ENCODE data around the gene RAB4A.

DNA sequence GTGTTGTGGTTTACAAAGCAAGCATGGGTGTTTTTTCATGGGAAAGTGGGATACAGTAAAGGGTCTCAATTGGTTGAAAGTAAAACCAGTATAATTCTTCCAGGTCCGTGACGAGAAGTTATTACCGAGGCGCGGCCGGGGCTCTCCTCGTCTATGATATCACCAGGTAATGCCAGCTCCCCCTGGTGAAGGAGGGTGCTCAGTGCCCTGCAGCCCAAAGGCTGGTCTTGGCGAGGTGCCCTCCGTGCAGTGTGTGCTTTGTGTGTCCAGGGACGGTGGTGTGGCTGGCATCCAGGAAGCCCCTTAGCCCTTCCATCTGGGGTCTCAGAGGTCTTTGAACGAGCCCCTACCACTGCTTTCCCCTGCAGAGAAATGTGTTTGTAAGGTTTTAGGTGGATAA is 24.8 kb downstream of the RAB4A start:
- no peak for TF ChIP-seq POLR2A (IDR thresholded peaks at IDR 0.05)
- TF ChIP-seq, protein P1, sequence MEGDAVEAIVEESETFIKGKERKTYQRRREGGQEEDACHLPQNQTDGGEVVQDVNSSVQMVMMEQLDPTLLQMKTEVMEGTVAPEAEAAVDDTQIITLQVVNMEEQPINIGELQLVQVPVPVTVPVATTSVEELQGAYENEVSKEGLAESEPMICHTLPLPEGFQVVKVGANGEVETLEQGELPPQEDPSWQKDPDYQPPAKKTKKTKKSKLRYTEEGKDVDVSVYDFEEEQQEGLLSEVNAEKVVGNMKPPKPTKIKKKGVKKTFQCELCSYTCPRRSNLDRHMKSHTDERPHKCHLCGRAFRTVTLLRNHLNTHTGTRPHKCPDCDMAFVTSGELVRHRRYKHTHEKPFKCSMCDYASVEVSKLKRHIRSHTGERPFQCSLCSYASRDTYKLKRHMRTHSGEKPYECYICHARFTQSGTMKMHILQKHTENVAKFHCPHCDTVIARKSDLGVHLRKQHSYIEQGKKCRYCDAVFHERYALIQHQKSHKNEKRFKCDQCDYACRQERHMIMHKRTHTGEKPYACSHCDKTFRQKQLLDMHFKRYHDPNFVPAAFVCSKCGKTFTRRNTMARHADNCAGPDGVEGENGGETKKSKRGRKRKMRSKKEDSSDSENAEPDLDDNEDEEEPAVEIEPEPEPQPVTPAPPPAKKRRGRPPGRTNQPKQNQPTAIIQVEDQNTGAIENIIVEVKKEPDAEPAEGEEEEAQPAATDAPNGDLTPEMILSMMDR (IDR thresholded peaks at IDR 0.05): no peak

All from upper lobe of left lung (tissue), 4 donors.